Upper lobe of left lung (tissue), 4 donors: ENCODE measurements around the gene TBXAS1.

Experiments
- POLR2A ChIP-seq, 4 donors: fragments of 450-650 bp; IDR thresholded peaks; one replicate each; pipeline ENCODE4 v1.5.1; 2016 to 2017; ENCODE audit warnings: antibody characterized with exemption in 4 of 4, mild to moderate bottlenecking in 2 of 4
- POLR2AphosphoS5 ChIP-seq, 2 donors: sonication (generic); formaldehyde crosslinking; IDR thresholded peaks; one replicate each; pipeline ENCODE4 v1.5.1; 2017; ENCODE audit warnings: antibody characterized with exemption in 2 of 2
- TF ChIP-seq, protein P1 (sequence below), 6 experiments: fragments of 450-650 bp in 4 of 6; fragments of 200-600 bp in 2 of 6; sonication (generic) in 2 of 6; IDR thresholded peaks; one replicate each; pipeline ENCODE4 v1.5.1; 2016 to 2019; ENCODE audit warnings: antibody characterized with exemption in 6 of 6

DNA sequence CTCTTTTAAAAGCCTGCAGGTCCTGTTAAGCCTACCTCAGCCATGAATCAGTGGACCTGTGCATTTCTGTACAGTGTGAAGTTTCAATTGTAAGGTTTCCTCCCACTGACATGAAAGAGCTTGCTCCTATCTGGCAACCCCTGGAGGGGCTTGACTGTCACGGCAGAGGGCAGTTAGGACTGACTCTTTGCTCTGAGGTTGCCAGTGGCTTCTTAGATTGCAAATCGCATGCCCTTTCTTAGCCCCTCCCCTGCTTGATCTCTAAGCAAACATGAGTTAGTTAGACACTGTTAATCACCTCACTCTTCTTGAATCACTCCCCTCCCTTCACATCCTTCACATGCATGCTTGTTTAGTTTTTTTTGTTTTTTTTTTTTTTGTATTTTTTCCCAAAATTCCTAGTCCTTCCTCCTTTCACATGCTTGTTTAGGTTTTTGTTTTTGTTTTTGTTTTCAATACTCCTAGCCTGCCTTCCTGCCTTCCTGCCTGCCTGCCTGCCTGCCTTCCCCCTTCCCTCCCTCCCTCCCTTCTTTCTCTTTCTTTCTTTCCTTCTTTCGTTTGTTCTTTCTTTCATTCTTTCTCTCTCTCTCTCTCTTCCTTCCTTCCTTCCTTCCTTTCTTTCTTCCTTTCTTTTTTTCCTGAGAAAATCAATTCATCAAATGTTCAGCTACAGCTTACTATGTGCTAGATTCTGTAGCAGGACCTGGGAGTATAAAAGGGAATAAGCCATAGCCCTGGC is 45.2 kb upstream of the TBXAS1 start:
- TF ChIP-seq, protein P1, sequence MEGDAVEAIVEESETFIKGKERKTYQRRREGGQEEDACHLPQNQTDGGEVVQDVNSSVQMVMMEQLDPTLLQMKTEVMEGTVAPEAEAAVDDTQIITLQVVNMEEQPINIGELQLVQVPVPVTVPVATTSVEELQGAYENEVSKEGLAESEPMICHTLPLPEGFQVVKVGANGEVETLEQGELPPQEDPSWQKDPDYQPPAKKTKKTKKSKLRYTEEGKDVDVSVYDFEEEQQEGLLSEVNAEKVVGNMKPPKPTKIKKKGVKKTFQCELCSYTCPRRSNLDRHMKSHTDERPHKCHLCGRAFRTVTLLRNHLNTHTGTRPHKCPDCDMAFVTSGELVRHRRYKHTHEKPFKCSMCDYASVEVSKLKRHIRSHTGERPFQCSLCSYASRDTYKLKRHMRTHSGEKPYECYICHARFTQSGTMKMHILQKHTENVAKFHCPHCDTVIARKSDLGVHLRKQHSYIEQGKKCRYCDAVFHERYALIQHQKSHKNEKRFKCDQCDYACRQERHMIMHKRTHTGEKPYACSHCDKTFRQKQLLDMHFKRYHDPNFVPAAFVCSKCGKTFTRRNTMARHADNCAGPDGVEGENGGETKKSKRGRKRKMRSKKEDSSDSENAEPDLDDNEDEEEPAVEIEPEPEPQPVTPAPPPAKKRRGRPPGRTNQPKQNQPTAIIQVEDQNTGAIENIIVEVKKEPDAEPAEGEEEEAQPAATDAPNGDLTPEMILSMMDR (IDR thresholded peaks at IDR 0.05) = no peak
- no peak for TF ChIP-seq POLR2A (IDR thresholded peaks at IDR 0.05)
- TF ChIP-seq POLR2AphosphoS5 (IDR thresholded peaks at IDR 0.05) = no peak
